NB4 (cell line): ENCODE results near the gene GSG1L2.

Experiments
- DNase-seq: peaks from one replicate; pipeline ENCODE4 v3.0.0; 2010; ENCODE audit warnings: low read depth
- H3K4me3 ChIP-seq: one replicate; pipeline ENCODE4 v1.5.1; 2011; ENCODE audit warnings: mild to moderate bottlenecking, low read depth, low read length, moderate library complexity
- MYC ChIP-seq: IDR thresholded peaks from 2 replicates; pipeline ENCODE4 v1.6.1; 2011; ENCODE audit warnings: low read depth, low read length
- POLR2A ChIP-seq: IDR thresholded peaks from 2 replicates; pipeline ENCODE4 v1.6.1; 2011; ENCODE audit warnings: mild to moderate bottlenecking; ENCODE audit not compliant: insufficient read length; ENCODE audit errors: extremely low read depth
- TF ChIP-seq, protein P1 (sequence below): IDR thresholded peaks from one replicate; pipeline ENCODE4 v1.5.1; 2012; ENCODE audit warnings: low read depth, low read length
- TF ChIP-seq, protein P2 (sequence below): IDR thresholded peaks from 2 replicates; pipeline ENCODE4 v1.6.1; 2011; ENCODE audit warnings: low read depth, low read length

The GSG1L2 gene

DNA sequence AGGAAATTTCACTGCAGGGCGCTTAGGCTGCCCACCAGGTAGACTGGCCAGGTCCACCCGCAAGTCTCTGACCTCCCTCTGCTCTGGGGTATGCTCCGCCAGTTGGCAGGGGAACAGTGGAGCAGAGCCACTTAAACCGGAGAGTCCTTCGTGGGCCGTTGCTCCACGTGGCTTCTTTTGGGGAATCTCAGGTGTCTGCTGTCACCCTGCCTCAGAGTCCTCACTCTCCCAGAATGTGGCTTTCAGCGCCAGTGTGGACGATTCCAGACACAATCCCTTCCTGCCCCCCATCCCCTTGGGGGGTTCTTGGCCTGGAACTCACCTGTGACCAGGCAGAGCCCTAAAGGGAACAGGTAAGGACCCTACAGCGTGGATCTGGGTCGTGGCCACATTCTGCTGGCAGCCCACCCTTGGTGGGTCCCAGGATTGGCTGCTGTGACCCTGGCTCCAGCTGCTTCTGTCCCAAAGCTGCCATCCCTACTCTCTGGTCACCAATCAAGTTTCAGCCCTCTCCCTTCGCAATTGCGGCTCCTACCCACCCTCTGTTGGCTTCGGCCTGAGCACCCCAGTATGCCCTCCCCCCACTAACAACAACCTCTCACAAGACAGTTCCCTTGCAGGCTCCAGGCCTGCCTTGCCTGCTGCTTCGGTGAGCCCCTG, 52.7 kb downstream of the GSG1L2 start:
- TF ChIP-seq POLR2A (no peak), MYC (no peak)
- TF ChIP-seq, protein P1, sequence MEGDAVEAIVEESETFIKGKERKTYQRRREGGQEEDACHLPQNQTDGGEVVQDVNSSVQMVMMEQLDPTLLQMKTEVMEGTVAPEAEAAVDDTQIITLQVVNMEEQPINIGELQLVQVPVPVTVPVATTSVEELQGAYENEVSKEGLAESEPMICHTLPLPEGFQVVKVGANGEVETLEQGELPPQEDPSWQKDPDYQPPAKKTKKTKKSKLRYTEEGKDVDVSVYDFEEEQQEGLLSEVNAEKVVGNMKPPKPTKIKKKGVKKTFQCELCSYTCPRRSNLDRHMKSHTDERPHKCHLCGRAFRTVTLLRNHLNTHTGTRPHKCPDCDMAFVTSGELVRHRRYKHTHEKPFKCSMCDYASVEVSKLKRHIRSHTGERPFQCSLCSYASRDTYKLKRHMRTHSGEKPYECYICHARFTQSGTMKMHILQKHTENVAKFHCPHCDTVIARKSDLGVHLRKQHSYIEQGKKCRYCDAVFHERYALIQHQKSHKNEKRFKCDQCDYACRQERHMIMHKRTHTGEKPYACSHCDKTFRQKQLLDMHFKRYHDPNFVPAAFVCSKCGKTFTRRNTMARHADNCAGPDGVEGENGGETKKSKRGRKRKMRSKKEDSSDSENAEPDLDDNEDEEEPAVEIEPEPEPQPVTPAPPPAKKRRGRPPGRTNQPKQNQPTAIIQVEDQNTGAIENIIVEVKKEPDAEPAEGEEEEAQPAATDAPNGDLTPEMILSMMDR: no peak
- TF ChIP-seq, protein P2, sequence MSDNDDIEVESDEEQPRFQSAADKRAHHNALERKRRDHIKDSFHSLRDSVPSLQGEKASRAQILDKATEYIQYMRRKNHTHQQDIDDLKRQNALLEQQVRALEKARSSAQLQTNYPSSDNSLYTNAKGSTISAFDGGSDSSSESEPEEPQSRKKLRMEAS: no peak

DNA sequence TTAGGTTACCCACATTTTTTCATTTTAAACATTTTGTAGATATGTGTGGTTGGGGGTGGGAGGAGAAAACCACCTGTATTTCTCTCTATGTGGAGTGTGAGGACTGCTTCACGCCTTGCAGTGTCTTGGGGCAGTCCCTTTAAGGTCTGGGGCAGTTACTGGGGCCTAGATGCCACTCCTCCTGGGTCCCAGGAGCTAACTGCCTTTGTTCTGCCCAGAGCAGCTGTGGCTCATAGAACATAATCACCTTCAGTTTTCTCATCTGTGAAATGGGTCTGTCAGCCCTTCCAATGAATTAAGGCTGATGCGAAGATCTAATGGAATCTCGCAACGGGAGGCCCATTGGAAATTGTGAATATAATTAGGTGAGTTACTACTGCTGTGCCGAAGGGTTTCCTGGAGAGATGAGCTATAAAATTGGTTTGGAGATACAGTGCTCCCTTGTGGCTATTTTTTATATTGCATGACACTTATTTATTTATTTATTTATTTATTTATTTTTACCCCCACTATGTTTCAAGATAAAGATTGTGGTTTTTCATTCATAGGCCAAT, 53.4 kb downstream of the GSG1L2 start:
- H3K4me3 ChIP-seq: no peak overlapping the region
- DNase-seq: peak; percentile 53
- no peak for TF ChIP-seq POLR2A
- no peak for TF ChIP-seq MYC
- TF ChIP-seq, protein P1: peak; percentile 20

More for the DNA sequence above, 52.7 kb downstream of the GSG1L2 start:
- no peak for DNase-seq
- no peak overlapping the region for H3K4me3 ChIP-seq

DNA sequence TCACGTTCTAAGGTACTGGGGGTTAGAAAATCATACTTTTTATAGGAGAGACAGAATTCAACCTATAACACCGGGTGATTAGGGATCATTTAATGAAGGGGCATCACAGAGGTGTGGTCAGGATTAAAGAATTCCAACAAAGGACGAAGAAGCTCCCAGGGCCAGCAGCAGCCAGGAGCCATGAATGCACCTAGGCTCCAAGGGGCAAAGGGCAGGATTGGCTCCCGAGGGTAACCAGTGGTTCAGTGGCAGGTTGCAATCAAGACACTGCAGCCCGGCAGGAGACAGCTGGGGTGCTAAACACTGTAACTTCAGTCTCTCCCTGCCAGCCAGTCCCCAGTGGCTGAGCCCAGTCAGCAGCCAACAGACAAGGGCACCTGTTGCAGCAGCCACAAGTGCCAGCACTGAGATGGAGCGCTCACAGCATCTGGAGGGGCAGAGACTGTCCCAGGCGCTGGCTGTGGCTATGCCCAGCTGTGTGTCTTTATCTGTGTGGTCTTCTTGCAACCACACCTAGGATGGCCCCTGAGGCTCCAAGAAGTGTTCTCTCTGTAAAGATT, 54.4 kb downstream of the GSG1L2 start:
- TF ChIP-seq POLR2A (no peak), MYC (no peak)
- TF ChIP-seq, protein P2: no peak
- TF ChIP-seq, protein P1: no peak
- DNase-seq: no peak
- no peak overlapping the region for H3K4me3 ChIP-seq

DNA sequence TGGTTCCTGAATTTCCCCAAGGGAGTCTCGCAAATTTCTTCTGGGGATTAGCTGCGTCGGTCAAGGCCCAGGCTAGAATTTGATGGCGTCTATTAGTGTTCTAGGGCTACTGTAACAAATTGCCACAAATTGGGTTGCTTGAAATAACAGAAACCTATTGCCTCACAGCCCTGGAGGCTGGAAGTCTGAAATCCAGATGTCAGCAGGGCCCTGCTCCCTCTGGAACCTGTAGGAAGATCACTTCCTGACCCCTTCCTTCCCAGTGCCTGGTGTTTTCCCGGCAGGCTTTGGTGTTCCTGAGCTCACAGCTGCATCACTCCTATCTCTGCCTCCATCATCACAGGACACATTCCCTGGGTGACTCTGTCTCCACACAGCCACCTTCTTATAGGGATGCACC, 54.9 kb downstream of the GSG1L2 start:
- H3K4me3 ChIP-seq: no peak overlapping the region
- no peak for DNase-seq
- TF ChIP-seq, protein P2: no peak
- TF ChIP-seq, protein P1: no peak
- TF ChIP-seq POLR2A (no peak), MYC (no peak)

DNA sequence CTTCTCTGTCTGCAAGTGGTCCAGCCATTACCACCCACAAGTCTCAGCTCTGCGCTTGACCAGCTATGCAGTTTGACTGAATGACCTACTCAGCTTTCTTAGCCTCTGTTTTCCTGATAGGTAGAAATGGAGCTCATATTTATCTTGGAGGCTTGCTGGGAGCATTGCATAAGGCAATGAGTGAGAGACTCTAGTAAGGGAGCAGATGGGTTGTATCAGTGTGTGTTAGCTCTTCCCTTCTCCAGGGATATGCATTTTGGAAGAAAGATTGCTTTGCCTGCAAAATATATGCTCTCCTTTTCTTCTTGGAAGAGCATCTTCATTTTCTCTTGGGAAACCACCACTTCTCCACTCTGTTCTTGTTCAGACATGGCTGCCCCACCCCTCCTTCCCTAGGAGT, 56.6 kb downstream of the GSG1L2 start:
- H3K4me3 ChIP-seq: no peak overlapping the region
- TF ChIP-seq, protein P1: no peak
- TF ChIP-seq, protein P2: no peak
- no peak for TF ChIP-seq POLR2A
- TF ChIP-seq MYC: no peak
- no peak for DNase-seq

DNA sequence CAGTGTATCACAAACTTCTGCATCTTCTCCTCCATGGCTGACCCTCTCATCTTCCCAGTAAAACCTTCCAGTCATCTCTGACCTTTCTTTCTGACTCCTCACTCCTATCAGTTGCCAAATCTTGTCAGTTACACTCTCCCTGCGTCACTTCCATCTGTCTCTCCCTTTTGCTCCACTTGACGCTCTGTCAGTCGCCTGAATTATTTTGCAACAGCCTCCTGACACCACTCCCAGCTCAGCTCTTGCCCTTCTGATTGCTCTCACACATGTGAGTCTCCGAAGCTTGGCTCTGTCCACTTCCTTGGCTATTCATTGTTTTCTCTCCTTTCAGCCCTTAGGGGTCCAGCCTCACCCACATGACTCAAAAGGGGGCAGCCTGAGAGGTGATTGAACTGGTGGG, 58.2 kb downstream of the GSG1L2 start:
- TF ChIP-seq POLR2A (no peak), MYC (no peak)
- TF ChIP-seq, protein P2: no peak
- TF ChIP-seq, protein P1: no peak
- peak; percentile 52 for DNase-seq
- no peak overlapping the region for H3K4me3 ChIP-seq
